Measurements from ENCODE around the gene CREB5. TPM values are rescaled to one million over a fixed set of nuclear protein-coding genes. Genes with fewer than 3 reads are reported as not detected.

Gene CREB5
- total RNA-seq, 1 experiment from 2014 or later, result 40.5 TPM

GRCh38 chr7:28617308-28617880 is 205.1 kb downstream of the CREB5 start:
- no peak overlapping the region for H3K27ac Mint-ChIP-seq (ENCODE audit: low read depth, unreplicated experiment)
- no peaks in the 10 kb centered on the region for H3K27me3 Mint-ChIP-seq (ENCODE audit: insufficient read depth, unreplicated experiment)
- ChIA-PET CTCF (interaction anchor here (0.7 to 1.0 kb wide), 4 partner anchors 10 to 282 kb away, joined by 3 to 5 read pairs (median 4); no protein-coding TSS in a partner anchor), POLR2A (interaction anchor here (1.2 kb wide), 1 partner anchor 68 kb away, joined by 3 read pairs; no protein-coding TSS in a partner anchor)
- no TSS peak for BruUV-seq (replicated peaks)
- no peak for TF ChIP-seq CTCF (IDR thresholded peaks at IDR 0.05; ENCODE audit: unreplicated experiment)
- H3K36me3 Mint-ChIP-seq (ENCODE audit: insufficient read depth, unreplicated experiment), result no peaks in the 10 kb centered on the region
- intact Hi-C loops (cut with micrococcal nuclease), result loop anchor here (10.0 kb wide), 1 partner anchor 83 kb away; no protein-coding TSS in a partner anchor
- H3K9me3 Mint-ChIP-seq (ENCODE audit: unreplicated experiment), result no peaks in the 10 kb centered on the region
- H3K4me3 Mint-ChIP-seq (ENCODE audit: unreplicated experiment), result no peak overlapping the region
- peaks cover 2% of the 10 kb centered on the region for H3K4me1 Mint-ChIP-seq (ENCODE audit: insufficient read depth, unreplicated experiment)
- no peak for DNase-seq (ENCODE audit: unreplicated experiment)

DNA sequence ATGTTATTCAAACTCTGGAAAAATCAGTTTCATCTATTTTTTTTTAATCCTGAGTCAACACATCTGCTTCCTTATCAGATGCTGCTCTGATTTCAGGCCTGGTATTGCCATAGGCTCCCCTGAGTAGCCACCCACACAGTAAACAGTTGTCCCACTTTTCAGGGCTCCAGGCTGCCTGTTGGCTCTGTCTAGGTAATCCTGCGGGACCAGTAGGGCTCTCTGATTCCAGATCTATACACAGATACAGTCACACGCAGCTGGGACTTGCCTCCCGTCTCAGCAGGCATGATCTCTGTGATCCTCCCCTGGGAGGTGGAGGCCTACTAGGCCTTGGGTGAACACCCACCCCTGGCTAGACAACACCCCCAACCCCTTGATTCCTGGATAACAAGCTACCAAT is 206.1 kb downstream of the CREB5 start:
- H3K9me3 Mint-ChIP-seq (ENCODE audit: unreplicated experiment), result no peaks in the 10 kb centered on the region
- POLR2A ChIA-PET, result no interaction called here
- BruUV-seq (replicated peaks), result no TSS peak
- no peak overlapping the region for H3K4me3 Mint-ChIP-seq (ENCODE audit: unreplicated experiment)
- TF ChIP-seq CTCF (IDR thresholded peaks at IDR 0.05; ENCODE audit: unreplicated experiment), result no peak
- no peaks in the 10 kb centered on the region for H3K27me3 Mint-ChIP-seq (ENCODE audit: insufficient read depth, unreplicated experiment)
- DNase-seq (ENCODE audit: unreplicated experiment), result no peak
- H3K36me3 Mint-ChIP-seq (ENCODE audit: insufficient read depth, unreplicated experiment), result no peaks in the 10 kb centered on the region
- CTCF ChIA-PET, result interaction anchor here (0.6 to 0.9 kb wide), 3 partner anchors 9 to 231 kb away, joined by 3 to 5 read pairs (median 4); no protein-coding TSS in a partner anchor
- intact Hi-C loops (cut with micrococcal nuclease), result loop anchor here (10.0 kb wide), 1 partner anchor 84 kb away; no protein-coding TSS in a partner anchor
- H3K4me1 Mint-ChIP-seq (ENCODE audit: insufficient read depth, unreplicated experiment), result no peaks in the 10 kb centered on the region
- no peak overlapping the region for H3K27ac Mint-ChIP-seq (ENCODE audit: low read depth, unreplicated experiment)

DNA sequence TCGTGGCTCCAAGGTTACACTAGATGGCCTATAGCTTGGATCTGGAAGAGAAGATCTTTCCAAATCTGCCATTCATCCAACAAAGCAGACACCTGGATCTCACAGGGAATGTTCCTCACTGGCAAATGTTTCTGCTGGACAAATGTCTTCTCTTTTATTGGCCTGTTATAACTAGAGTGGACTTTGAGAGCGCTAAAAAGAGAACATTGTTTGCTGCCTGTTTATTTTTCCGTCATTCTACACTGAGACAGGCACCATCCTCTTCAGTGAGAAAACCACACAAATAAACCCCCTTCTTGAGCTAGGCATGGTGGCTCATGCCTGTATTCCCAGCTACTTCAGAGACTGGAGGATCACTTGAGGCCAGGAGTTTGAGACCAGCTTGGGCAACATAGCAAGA is 206.9 kb downstream of the CREB5 start:
- POLR2A ChIA-PET, result no interaction called here
- no peak for TF ChIP-seq CTCF (IDR thresholded peaks at IDR 0.05; ENCODE audit: unreplicated experiment)
- DNase-seq (ENCODE audit: unreplicated experiment), result no peak
- Mint-ChIP-seq H3K9me3 (ENCODE audit: unreplicated experiment) (no peaks in the 10 kb centered on the region), H3K4me1 (ENCODE audit: insufficient read depth, unreplicated experiment) (no peaks in the 10 kb centered on the region), H3K36me3 (ENCODE audit: insufficient read depth, unreplicated experiment) (no peaks in the 10 kb centered on the region), H3K4me3 (ENCODE audit: unreplicated experiment) (no peak overlapping the region), H3K27me3 (ENCODE audit: insufficient read depth, unreplicated experiment) (no peaks in the 10 kb centered on the region), H3K27ac (ENCODE audit: low read depth, unreplicated experiment) (no peak overlapping the region)
- CTCF ChIA-PET, result interaction anchor here (0.5 to 0.7 kb wide), 2 partner anchors 113 to 244 kb away, joined by 3 to 5 read pairs; no protein-coding TSS in a partner anchor
- intact Hi-C loops (cut with micrococcal nuclease), result loop anchor here (10.0 kb wide), 1 partner anchor 84 kb away; no protein-coding TSS in a partner anchor
- BruUV-seq (replicated peaks), result no TSS peak

- ChIA-PET POLR2A (interaction anchor here (0.6 kb wide), 1 partner anchor 56 kb away, joined by 3 read pairs; no protein-coding TSS in a partner anchor), CTCF (interaction anchor here (2.2 kb wide), 1 partner anchor 322 kb away, joined by 10 read pairs; no protein-coding TSS in a partner anchor)
- H3K9me3 Mint-ChIP-seq (ENCODE audit: unreplicated experiment), result no peaks in the 10 kb centered on the region
- H3K27ac Mint-ChIP-seq (ENCODE audit: low read depth, unreplicated experiment), result no peak overlapping the region
- no peak for TF ChIP-seq CTCF (IDR thresholded peaks at IDR 0.05; ENCODE audit: unreplicated experiment)
- intact Hi-C loops (cut with micrococcal nuclease), result loop anchor here (5.0 kb wide), 1 partner anchor 214 kb away; no protein-coding TSS in a partner anchor
- H3K4me1 Mint-ChIP-seq (ENCODE audit: insufficient read depth, unreplicated experiment), result peaks cover 2% of the 10 kb centered on the region
- no peak for DNase-seq (ENCODE audit: unreplicated experiment)
- BruUV-seq (replicated peaks), result no TSS peak
- no peaks in the 10 kb centered on the region for H3K27me3 Mint-ChIP-seq (ENCODE audit: insufficient read depth, unreplicated experiment)
- no peaks in the 10 kb centered on the region for H3K36me3 Mint-ChIP-seq (ENCODE audit: insufficient read depth, unreplicated experiment)
- H3K4me3 Mint-ChIP-seq (ENCODE audit: unreplicated experiment), result no peak overlapping the region
Measured at GRCh38 chr7:28621369-28621841, 209.1 kb downstream of the CREB5 start.
